K562 (cell line): ENCODE measurements around the gene NRG2. TPM values are rescaled to one million over a fixed set of nuclear protein-coding genes. Genes with fewer than 3 reads are reported as not detected.

Experiments
- CBFA2T3 ChIP-seq: fragments of 450-650 bp; IDR thresholded peaks from 2 replicates; pipeline ENCODE4 v1.6.1; 2017
- CBX3 ChIP-seq, 2 experiments: IDR thresholded peaks; 1 replicate in 1 of 2; 2 replicates in 1 of 2; pipeline ENCODE4 v1.6.1; 2012; ENCODE audit warnings: inconsistent platforms in 2 of 2, low read length in 2 of 2, borderline replicate concordance in 1 of 2, control low read depth in 1 of 2
- ELF4 ChIP-seq: fragments of 450-650 bp; formaldehyde crosslinking; IDR thresholded peaks from 2 replicates; pipeline ENCODE4 v1.4.0; 2022; ENCODE audit warnings: missing genetic modification characterization
- KAT7 ChIP-seq: sonication (generic); formaldehyde crosslinking; IDR thresholded peaks from 2 replicates; pipeline ENCODE4 v1.8.0; 2022; ENCODE audit warnings: missing genetic modification reagents, mild to moderate bottlenecking, borderline replicate concordance
- MAX ChIP-seq: sonication (generic); formaldehyde crosslinking; IDR thresholded peaks from 2 replicates; pipeline ENCODE4 v1.9.0; 2022; ENCODE audit warnings: mild to moderate bottlenecking, missing genetic modification reagents
- MTF1 ChIP-seq: fragments of 250-450 bp; sonication (Bioruptor Pico); IDR thresholded peaks from 2 replicates; pipeline ENCODE4 v1.9.0; 2021; ENCODE audit warnings: moderate library complexity, mild to moderate bottlenecking, inconsistent platforms, borderline replicate concordance
- ZBTB49 ChIP-seq: sonication (generic); formaldehyde crosslinking; IDR thresholded peaks from 2 replicates; pipeline ENCODE4 v1.8.0; 2022; ENCODE audit warnings: missing genetic modification reagents, mild to moderate bottlenecking, borderline replicate concordance
- ZBTB9 ChIP-seq: fragments of 450-650 bp; formaldehyde crosslinking; IDR thresholded peaks from 2 replicates; pipeline ENCODE4 v1.4.0; 2020; ENCODE audit warnings: mild to moderate bottlenecking, moderate library complexity
- ZNF197 ChIP-seq: fragments of 200-800 bp; sonication (Bioruptor generic); IDR thresholded peaks from 2 replicates; pipeline ENCODE4 v1.6.1; 2016; ENCODE audit warnings: low read depth, missing genetic modification characterization, missing compliant biosample characterization
- polyA plus RNA-seq, 8 experiments: library from polyadenylated mRNA; depleted of rRNA in 4 of 8; stranded (reverse) in 5 of 8; unstranded in 3 of 8; fragments of >200 nt; fragmentation: Nextera tagmentation in 2 of 8; fragmentation: Illumina TruSeq in 1 of 8; extraction: Ambion mirVana in 2 of 8; extraction: Trizol in 1 of 8; gene quantifications; 2 replicates each; pipeline versions ENCODE4 v1.2.1 to v1.2.3, GENCODE V29; 2011 to 2014; ENCODE audit warnings: inconsistent platforms in 1 of 8, missing spikeins in 1 of 8
- total RNA-seq, 7 experiments: library from RNA; depleted of rRNA in 6 of 7; stranded (reverse); fragments of >200 nt in 6 of 7; fragmentation: Illumina TruSeq in 2 of 7; extraction: Trizol in 2 of 7; gene quantifications; 2 replicates each; pipeline versions ENCODE4 v1.2.1 to v1.2.3, GENCODE V29; 2011 to 2021; ENCODE audit warnings: low replicate concordance in 1 of 7
- TF ChIP-seq, protein P1 (sequence below), 2 experiments: fragments of 450-650 bp; formaldehyde crosslinking in 1 of 2; IDR thresholded peaks; 2 replicates each; pipeline versions ENCODE4 v1.4.0 to v1.6.1; 2014 to 2020; ENCODE audit warnings: mild to moderate bottlenecking in 2 of 2, borderline replicate concordance in 1 of 2, low read depth in 1 of 2
- TF ChIP-seq, protein P2 (sequence below): fragments of 450-650 bp; formaldehyde crosslinking; IDR thresholded peaks from 2 replicates; pipeline ENCODE4 v1.4.0; 2020; ENCODE audit warnings: mild to moderate bottlenecking, mixed read lengths

NRG2 gene
- total and polyA plus RNA-seq, 9 of the 15 experiments (the other 6 are each of a cell fraction or from before 2014, with no cell fraction given) = not detected

DNA sequence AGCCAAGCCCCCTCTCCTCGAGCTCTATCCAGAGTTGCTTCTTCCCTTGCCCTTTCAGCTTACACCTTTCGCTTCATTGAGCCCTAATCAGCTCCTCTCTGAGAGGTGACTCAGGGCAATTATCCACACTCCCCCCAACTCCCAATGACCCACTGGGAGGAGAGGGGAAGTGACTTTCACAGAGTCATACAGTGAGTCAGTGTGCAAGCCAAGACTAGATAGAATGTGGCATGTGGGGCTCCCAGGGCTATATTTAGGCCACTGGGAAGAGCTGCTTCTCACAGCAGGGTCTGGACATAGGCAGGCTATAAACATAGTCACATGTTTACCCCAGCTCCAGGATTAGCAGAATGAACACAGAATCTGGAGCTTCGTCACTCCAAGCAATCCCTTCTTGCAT, 57.4 kb downstream of the NRG2 start (continued):
- TF ChIP-seq, protein P1, sequence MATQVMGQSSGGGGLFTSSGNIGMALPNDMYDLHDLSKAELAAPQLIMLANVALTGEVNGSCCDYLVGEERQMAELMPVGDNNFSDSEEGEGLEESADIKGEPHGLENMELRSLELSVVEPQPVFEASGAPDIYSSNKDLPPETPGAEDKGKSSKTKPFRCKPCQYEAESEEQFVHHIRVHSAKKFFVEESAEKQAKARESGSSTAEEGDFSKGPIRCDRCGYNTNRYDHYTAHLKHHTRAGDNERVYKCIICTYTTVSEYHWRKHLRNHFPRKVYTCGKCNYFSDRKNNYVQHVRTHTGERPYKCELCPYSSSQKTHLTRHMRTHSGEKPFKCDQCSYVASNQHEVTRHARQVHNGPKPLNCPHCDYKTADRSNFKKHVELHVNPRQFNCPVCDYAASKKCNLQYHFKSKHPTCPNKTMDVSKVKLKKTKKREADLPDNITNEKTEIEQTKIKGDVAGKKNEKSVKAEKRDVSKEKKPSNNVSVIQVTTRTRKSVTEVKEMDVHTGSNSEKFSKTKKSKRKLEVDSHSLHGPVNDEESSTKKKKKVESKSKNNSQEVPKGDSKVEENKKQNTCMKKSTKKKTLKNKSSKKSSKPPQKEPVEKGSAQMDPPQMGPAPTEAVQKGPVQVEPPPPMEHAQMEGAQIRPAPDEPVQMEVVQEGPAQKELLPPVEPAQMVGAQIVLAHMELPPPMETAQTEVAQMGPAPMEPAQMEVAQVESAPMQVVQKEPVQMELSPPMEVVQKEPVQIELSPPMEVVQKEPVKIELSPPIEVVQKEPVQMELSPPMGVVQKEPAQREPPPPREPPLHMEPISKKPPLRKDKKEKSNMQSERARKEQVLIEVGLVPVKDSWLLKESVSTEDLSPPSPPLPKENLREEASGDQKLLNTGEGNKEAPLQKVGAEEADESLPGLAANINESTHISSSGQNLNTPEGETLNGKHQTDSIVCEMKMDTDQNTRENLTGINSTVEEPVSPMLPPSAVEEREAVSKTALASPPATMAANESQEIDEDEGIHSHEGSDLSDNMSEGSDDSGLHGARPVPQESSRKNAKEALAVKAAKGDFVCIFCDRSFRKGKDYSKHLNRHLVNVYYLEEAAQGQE (IDR thresholded peaks at IDR 0.05; ENCODE audit: borderline replicate concordance) = no peak
- TF ChIP-seq, protein P1 (CRISPR knock-in tag; IDR thresholded peaks at IDR 0.05; ENCODE audit: low read depth) = 0 out of 2 replicates have a peak, but pooled peaks have one; percentile 11
- no peak for TF ChIP-seq CBX3 (IDR thresholded peaks at IDR 0.05; ENCODE audit: borderline replicate concordance in 1 of 2, low read length in 2 of 2)
- 0 out of 2 replicates have a peak, but pooled peaks have one; percentile 59 for TF ChIP-seq MAX (CRISPR knock-in tag)
- 0 out of 2 replicates have a peak, but pooled peaks have one; percentile 9 for TF ChIP-seq ELF4 (CRISPR knock-in tag)
- no peak for TF ChIP-seq ZBTB49
- peak; percentile 64 for TF ChIP-seq CBFA2T3
- no peak for TF ChIP-seq MTF1 (CRISPR knock-in tag)
- TF ChIP-seq, protein P2, sequence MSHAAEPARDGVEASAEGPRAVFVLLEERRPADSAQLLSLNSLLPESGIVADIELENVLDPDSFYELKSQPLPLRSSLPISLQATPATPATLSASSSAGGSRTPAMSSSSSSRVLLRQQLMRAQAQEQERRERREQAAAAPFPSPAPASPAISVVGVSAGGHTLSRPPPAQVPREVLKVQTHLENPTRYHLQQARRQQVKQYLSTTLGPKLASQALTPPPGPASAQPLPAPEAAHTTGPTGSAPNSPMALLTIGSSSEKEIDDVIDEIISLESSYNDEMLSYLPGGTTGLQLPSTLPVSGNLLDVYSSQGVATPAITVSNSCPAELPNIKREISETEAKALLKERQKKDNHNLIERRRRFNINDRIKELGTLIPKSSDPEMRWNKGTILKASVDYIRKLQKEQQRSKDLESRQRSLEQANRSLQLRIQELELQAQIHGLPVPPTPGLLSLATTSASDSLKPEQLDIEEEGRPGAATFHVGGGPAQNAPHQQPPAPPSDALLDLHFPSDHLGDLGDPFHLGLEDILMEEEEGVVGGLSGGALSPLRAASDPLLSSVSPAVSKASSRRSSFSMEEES (CRISPR knock-in tag) = no peak
- TF ChIP-seq ZBTB9 = no peak
- no peak for TF ChIP-seq ZNF197 (CRISPR knock-in tag)
- TF ChIP-seq KAT7 = no peak
